Right lobe of liver (tissue), 4 donors: Measurements from ENCODE around the gene CPNE7.

Experiments
- CTCF ChIP-seq, 4 donors: fragments of 200-600 bp in 3 of 4; fragments of 450-650 bp in 1 of 4; IDR thresholded peaks; one replicate each; pipeline versions ENCODE4 v1.5.1 to v1.8.0; 2016 to 2022; ENCODE audit warnings: antibody characterized with exemption in 4 of 4, mild to moderate bottlenecking in 2 of 4
- POLR2A ChIP-seq: fragments of 450-650 bp; IDR thresholded peaks from one replicate; pipeline ENCODE4 v1.6.1; 2017; ENCODE audit warnings: antibody characterized with exemption, mild to moderate bottlenecking
- donor health status: DM: no; HTN: no; CAD: no.
- donor health status: DM: no; HTN: no; CAD: no.
- donor health status: DM: no; HTN: yes; CAD: no.

- TF ChIP-seq CTCF (IDR thresholded peaks at IDR 0.05) (no peak), POLR2A (no peak)
Measured at GRCh38 chr16:89638455-89638854, 62.9 kb downstream of the CPNE7 start.
